SK-N-SH (cell line): ENCODE data around the gene ADD1.

Experiments used
- CHD2 ChIP-seq: fragments of 150-350 bp; IDR thresholded peaks from 2 replicates; pipeline ENCODE4 v1.6.1; 2018; ENCODE audit warnings: low read length; ENCODE audit not compliant: partially characterized antibody
- CTCF ChIP-seq: fragments of 200-600 bp; sonication (generic); IDR thresholded peaks from 2 replicates; pipeline ENCODE4 v1.6.1; 2017; ENCODE audit warnings: antibody characterized with exemption, mild to moderate bottlenecking, moderate library complexity
- MXI1 ChIP-seq: IDR thresholded peaks from 2 replicates; pipeline ENCODE4 v1.6.1; 2012; ENCODE audit warnings: mild to moderate bottlenecking, low read depth, low read length, improper control_type of control experiment
- REST ChIP-seq: IDR thresholded peaks from 2 replicates; pipeline ENCODE4 v1.6.1; 2012; ENCODE audit warnings: mild to moderate bottlenecking, low read depth, low read length, moderate library complexity
- TCF12 ChIP-seq: IDR thresholded peaks from 2 replicates; pipeline ENCODE4 v1.4.0; 2012

- TF ChIP-seq CTCF (no peak), MXI1 (no peak), TCF12 (no peak), REST (no peak), CHD2 (no peak)
Observed at GRCh38 chr4:2816401-2816954, 27.2 kb upstream of the ADD1 start.
